ENCODE data around the gene B3GALT6. TPM values are rescaled to one million over a fixed set of nuclear protein-coding genes. Genes with fewer than 3 reads are reported as not detected.

Gene B3GALT6
- total RNA-seq, 5 donors from 2014 or later (not counting 1 experiment from before 2014, with no cell fraction given): 10.0 to 30.4 (median 25.1) TPM

- H3K27ac Mint-ChIP-seq: no peak overlapping the region
- DNase-seq (no peak), ATAC-seq (replicated peaks in 1 of 4) (no peak)
- Histone ChIP-seq H3K27me3 (replicated peaks in 1 of 2; ENCODE audit: control insufficient read depth in 2 of 2, extremely low read depth in 1 of 2, insufficient read depth in 2 of 2, low read length in 1 of 2) (peaks cover 0 to 61% of the 10 kb centered on the region in 2 experiments), H3K9me3 (no peaks in the 10 kb centered on the region), H3K27ac (ENCODE audit: low read length) (no peak overlapping the region), H3K4me1 (ENCODE audit: control insufficient read depth in 1 of 2, extremely low read depth in 1 of 2, insufficient read depth in 2 of 2, low read length in 2 of 2) (peaks cover 0 to 3% of the 10 kb centered on the region in 2 experiments), H3K36me3 (ENCODE audit: control insufficient read depth in 2 of 2, extremely low read depth in 1 of 2, insufficient read depth in 1 of 2, low read length in 1 of 2) (peaks cover 0 to 8% of the 10 kb centered on the region in 2 donors), H3K4me3 (ENCODE audit: control insufficient read depth in 1 of 2, extremely low read depth in 1 of 2, low read length in 1 of 2) (no peak overlapping the region)
- POLR2A ChIA-PET: no interaction called here
- no peaks in the 10 kb centered on the region for H3K36me3 Mint-ChIP-seq
- whole genome bisulfite sequencing (ENCODE audit: insufficient coverage): 82% methylated on average over 12 of the region's 15 CpGs
- no peaks in the 10 kb centered on the region for H3K27me3 Mint-ChIP-seq
- H3K9me3 Mint-ChIP-seq: no peaks in the 10 kb centered on the region
- peaks cover 4 to 8% (median 5%) of the 10 kb centered on the region in 3 donors for H3K4me1 Mint-ChIP-seq
- CTCF ChIA-PET: no interaction called here
- H3K4me3 Mint-ChIP-seq: no peak overlapping the region
These were observed 7.2 kb downstream of the B3GALT6 start for GRCh38 chr1:1239227-1239613.

- H3K27ac ChIP-seq (ENCODE audit: low read length): no peak overlapping the region
- ChIA-PET CTCF (interaction anchor here in 1 of 2 donors (0.6 kb wide), 1 partner anchor 114 kb away, joined by 4 read pairs; no protein-coding TSS in a partner anchor), POLR2A (no interaction called here)
- no peak for ATAC-seq (replicated peaks in 1 of 4)
- Mint-ChIP-seq H3K27me3 (no peaks in the 10 kb centered on the region), H3K36me3 (no peaks in the 10 kb centered on the region), H3K4me1 (peaks cover 0 to 3% (median 0%) of the 10 kb centered on the region in 3 donors), H3K9me3 (no peaks in the 10 kb centered on the region), H3K4me3 (no peak overlapping the region), H3K27ac (no peak overlapping the region)
- H3K4me1 ChIP-seq (ENCODE audit: control insufficient read depth in 1 of 2, extremely low read depth in 1 of 2, insufficient read depth in 2 of 2, low read length in 2 of 2): no peaks in the 10 kb centered on the region
- no peak for DNase-seq
- H3K36me3 ChIP-seq (ENCODE audit: control insufficient read depth in 2 of 2, extremely low read depth in 1 of 2, insufficient read depth in 1 of 2, low read length in 1 of 2): peaks cover 0 to 4% of the 10 kb centered on the region in 2 donors
- WGBS (ENCODE audit: insufficient coverage): 66% methylated on average over 23 of the region's 30 CpGs
- peaks cover 0 to 64% of the 10 kb centered on the region in 2 experiments for H3K27me3 ChIP-seq (replicated peaks in 1 of 2; ENCODE audit: control insufficient read depth in 2 of 2, extremely low read depth in 1 of 2, insufficient read depth in 2 of 2, low read length in 1 of 2)
- no peak overlapping the region for H3K4me3 ChIP-seq (ENCODE audit: control insufficient read depth in 1 of 2, extremely low read depth in 1 of 2, low read length in 1 of 2)
- H3K9me3 ChIP-seq: no peaks in the 10 kb centered on the region
These were observed 7.7 kb downstream of the B3GALT6 start for GRCh38 chr1:1239614-1240347.

GRCh38 chr1:1240348-1240732 is 8.3 kb downstream of the B3GALT6 start:
- ChIA-PET CTCF (interaction anchor here in 1 of 2 donors (0.6 kb wide), 1 partner anchor 114 kb away, joined by 4 read pairs; no protein-coding TSS in a partner anchor), POLR2A (no interaction called here)
- Histone ChIP-seq H3K4me3 (ENCODE audit: control insufficient read depth in 1 of 2, extremely low read depth in 1 of 2, low read length in 1 of 2) (no peak overlapping the region), H3K36me3 (ENCODE audit: control insufficient read depth in 2 of 2, extremely low read depth in 1 of 2, insufficient read depth in 1 of 2, low read length in 1 of 2) (peaks cover 0 to 3% of the 10 kb centered on the region in 2 donors), H3K4me1 (ENCODE audit: control insufficient read depth in 1 of 2, extremely low read depth in 1 of 2, insufficient read depth in 2 of 2, low read length in 2 of 2) (no peaks in the 10 kb centered on the region), H3K27me3 (replicated peaks in 1 of 2; ENCODE audit: control insufficient read depth in 2 of 2, extremely low read depth in 1 of 2, insufficient read depth in 2 of 2, low read length in 1 of 2) (peaks cover 0 to 66% of the 10 kb centered on the region in 2 experiments), H3K9me3 (no peaks in the 10 kb centered on the region), H3K27ac (ENCODE audit: low read length) (no peak overlapping the region)
- WGBS (ENCODE audit: insufficient coverage): 60% methylated on average over 2 of the region's 11 CpGs
- H3K4me3 Mint-ChIP-seq: no peak overlapping the region
- DNase-seq: no peak
- ATAC-seq (replicated peaks in 1 of 4): no peak
- no peaks in the 10 kb centered on the region for H3K27me3 Mint-ChIP-seq
- no peaks in the 10 kb centered on the region for H3K36me3 Mint-ChIP-seq
- H3K9me3 Mint-ChIP-seq: no peaks in the 10 kb centered on the region
- no peak overlapping the region for H3K27ac Mint-ChIP-seq
- no peaks in the 10 kb centered on the region for H3K4me1 Mint-ChIP-seq

- DNase-seq (no peak), ATAC-seq (replicated peaks in 1 of 4) (no peak)
- POLR2A ChIA-PET: no interaction called here
- Histone ChIP-seq H3K4me3 (ENCODE audit: control insufficient read depth in 1 of 2, extremely low read depth in 1 of 2, low read length in 1 of 2) (no peak overlapping the region), H3K27ac (ENCODE audit: low read length) (no peak overlapping the region), H3K27me3 (replicated peaks in 1 of 2; ENCODE audit: control insufficient read depth in 2 of 2, extremely low read depth in 1 of 2, insufficient read depth in 2 of 2, low read length in 1 of 2) (peaks cover 0 to 73% of the 10 kb centered on the region in 2 experiments), H3K36me3 (ENCODE audit: control insufficient read depth in 2 of 2, extremely low read depth in 1 of 2, insufficient read depth in 1 of 2, low read length in 1 of 2) (no peaks in the 10 kb centered on the region), H3K4me1 (ENCODE audit: control insufficient read depth in 1 of 2, extremely low read depth in 1 of 2, insufficient read depth in 2 of 2, low read length in 2 of 2) (peaks cover 0 to 4% of the 10 kb centered on the region in 2 experiments), H3K9me3 (no peaks in the 10 kb centered on the region)
- CTCF ChIA-PET: no interaction called here
- Mint-ChIP-seq H3K4me1 (no peaks in the 10 kb centered on the region), H3K27me3 (no peaks in the 10 kb centered on the region), H3K27ac (no peak overlapping the region), H3K4me3 (no peak overlapping the region), H3K9me3 (no peaks in the 10 kb centered on the region), H3K36me3 (no peaks in the 10 kb centered on the region)
- WGBS (ENCODE audit: insufficient coverage): 53% methylated on average over 17 of the region's 23 CpGs
These were observed 9.0 kb downstream of the B3GALT6 start for GRCh38 chr1:1240822-1241587.

GRCh38 chr1:1241588-1242219 is 9.7 kb downstream of the B3GALT6 start:
- Mint-ChIP-seq H3K4me1 (no peaks in the 10 kb centered on the region), H3K4me3 (no peak overlapping the region), H3K9me3 (no peaks in the 10 kb centered on the region), H3K27me3 (no peaks in the 10 kb centered on the region), H3K27ac (no peak overlapping the region), H3K36me3 (no peaks in the 10 kb centered on the region)
- Histone ChIP-seq H3K4me3 (ENCODE audit: control insufficient read depth in 1 of 2, extremely low read depth in 1 of 2, low read length in 1 of 2) (no peak overlapping the region), H3K36me3 (ENCODE audit: control insufficient read depth in 2 of 2, extremely low read depth in 1 of 2, insufficient read depth in 1 of 2, low read length in 1 of 2) (no peaks in the 10 kb centered on the region), H3K9me3 (no peaks in the 10 kb centered on the region), H3K27ac (ENCODE audit: low read length) (no peak overlapping the region), H3K27me3 (replicated peaks in 1 of 2; ENCODE audit: control insufficient read depth in 2 of 2, extremely low read depth in 1 of 2, insufficient read depth in 2 of 2, low read length in 1 of 2) (peaks cover 0 to 76% of the 10 kb centered on the region in 2 experiments), H3K4me1 (ENCODE audit: control insufficient read depth in 1 of 2, extremely low read depth in 1 of 2, insufficient read depth in 2 of 2, low read length in 2 of 2) (peaks cover 0 to 7% of the 10 kb centered on the region in 2 experiments)
- DNase-seq (no peak), ATAC-seq (replicated peaks in 1 of 4) (no peak)
- POLR2A ChIA-PET: no interaction called here
- CTCF ChIA-PET: interaction anchor here in 1 of 2 donors (0.6 kb wide), 1 partner anchor 14 kb away, joined by 4 read pairs; no protein-coding TSS in a partner anchor
- WGBS (ENCODE audit: insufficient coverage): 87% methylated on average over 23 of the region's 26 CpGs

Data from T-cell (primary cell).